ENCODE data around the gene REG1B.
"Not testable (repeated sequence)": the region's sequence is repeated elsewhere in the genome, so short reads cannot be mapped to it uniquely, and the experiment has no call there.

REG1B gene

GRCh38 chr2:79071078-79071477 is 16.7 kb downstream of the REG1B start:
- H2BK15ac ChIP-seq (ENCODE audit: low read length): no peak overlapping the region
- no peak overlapping the region for H3K9ac ChIP-seq (ENCODE audit: low read depth, low read length, poor library complexity)
- H4K8ac ChIP-seq (ENCODE audit: low read depth, low read length): no peak overlapping the region
- H3K4ac ChIP-seq (ENCODE audit: low read length): no peak overlapping the region
- no peak overlapping the region for H3K4me2 ChIP-seq (ENCODE audit: insufficient read depth, low read length, poor library complexity, severe bottlenecking)
- H3K23ac ChIP-seq (ENCODE audit: low read depth, low read length, poor library complexity): no peak overlapping the region
- no peaks in the 10 kb centered on the region for H3K36me3 ChIP-seq (replicated peaks in 1 of 2; ENCODE audit: control insufficient read depth in 2 of 2, insufficient read depth in 2 of 2, low read length in 2 of 2)
- H2BK5ac ChIP-seq (ENCODE audit: low read length): no peak overlapping the region
- H2AFZ ChIP-seq (ENCODE audit: low read length): no peak overlapping the region
- WGBS, 2 donors (ENCODE audit: extremely low coverage in 2 of 2, insufficient read length in 2 of 2, insufficient replicate concordance in 1 of 2): no CpG with 5 or more reads among the region's 2 CpGs
- no peak overlapping the region for H2AK5ac ChIP-seq (ENCODE audit: low read depth, low read length)
- H3K18ac ChIP-seq (ENCODE audit: low read length): no peak overlapping the region
- H3K4me3 ChIP-seq (ENCODE audit: low read length in 2 of 2): no peak overlapping the region
- no peak overlapping the region for H3K27ac ChIP-seq (replicated peaks; ENCODE audit: low read length)
- H3K14ac ChIP-seq (ENCODE audit: low read length): no peak overlapping the region
- H2BK12ac ChIP-seq (ENCODE audit: low read length): no peak overlapping the region
- no peak overlapping the region for H2BK120ac ChIP-seq (ENCODE audit: low read depth, low read length)
- DNase-seq (ENCODE audit: low spot score): no peak
- no peak overlapping the region for H4K91ac ChIP-seq (ENCODE audit: low read depth, low read length, poor library complexity)
- H3K4me1 ChIP-seq (ENCODE audit: control insufficient read depth in 2 of 2, insufficient read depth in 1 of 2, low read depth in 1 of 2, low read length in 2 of 2): no peaks in the 10 kb centered on the region
- H3K27me3 ChIP-seq (ENCODE audit: control insufficient read depth in 3 of 3, insufficient read depth in 3 of 3, low read depth in 1 of 3, low read length in 3 of 3): no peaks in the 10 kb centered on the region
- H3K79me1 ChIP-seq (ENCODE audit: low read depth, low read length): no peaks in the 10 kb centered on the region
- no peaks in the 10 kb centered on the region for H3K9me3 ChIP-seq (replicated peaks in 1 of 2; ENCODE audit: control insufficient read depth in 2 of 2, insufficient read depth in 1 of 2, low read depth in 1 of 2, low read length in 2 of 2)

- Histone ChIP-seq H3K9ac (ENCODE audit: low read depth, low read length, poor library complexity) (no peak overlapping the region), H3K27me3 (ENCODE audit: control insufficient read depth in 3 of 3, insufficient read depth in 3 of 3, low read depth in 1 of 3, low read length in 3 of 3) (no peaks in the 10 kb centered on the region), H3K27ac (replicated peaks; ENCODE audit: low read length) (no peak overlapping the region), H3K4me2 (ENCODE audit: insufficient read depth, low read length, poor library complexity, severe bottlenecking) (no peak overlapping the region), H3K4ac (ENCODE audit: low read length) (no peak overlapping the region), H3K79me1 (ENCODE audit: low read depth, low read length) (no peaks in the 10 kb centered on the region), H3K4me3 (ENCODE audit: low read length in 2 of 2) (no peak overlapping the region), H3K4me1 (ENCODE audit: control insufficient read depth in 2 of 2, insufficient read depth in 1 of 2, low read depth in 1 of 2, low read length in 2 of 2) (no peaks in the 10 kb centered on the region), H2AK5ac (ENCODE audit: low read depth, low read length) (no peak overlapping the region), H3K18ac (ENCODE audit: low read length) (no peak overlapping the region), H3K36me3 (replicated peaks in 1 of 2; ENCODE audit: control insufficient read depth in 2 of 2, insufficient read depth in 2 of 2, low read length in 2 of 2) (no peaks in the 10 kb centered on the region), H2BK12ac (ENCODE audit: low read length) (no peak overlapping the region), H2BK5ac (ENCODE audit: low read length) (no peak overlapping the region), H2AFZ (ENCODE audit: low read length) (no peak overlapping the region), H3K14ac (ENCODE audit: low read length) (no peak overlapping the region), H3K9me3 (replicated peaks in 1 of 2; ENCODE audit: control insufficient read depth in 2 of 2, insufficient read depth in 1 of 2, low read depth in 1 of 2, low read length in 2 of 2) (no peaks in the 10 kb centered on the region), H2BK120ac (ENCODE audit: low read depth, low read length) (no peak overlapping the region), H4K91ac (ENCODE audit: low read depth, low read length, poor library complexity) (no peak overlapping the region), H3K23ac (ENCODE audit: low read depth, low read length, poor library complexity) (no peak overlapping the region), H2BK15ac (ENCODE audit: low read length) (no peak overlapping the region), H4K8ac (ENCODE audit: low read depth, low read length) (no peak overlapping the region)
- no CpG with 5 or more reads among the region's 2 CpGs for WGBS, 2 donors (ENCODE audit: extremely low coverage in 2 of 2, insufficient read length in 2 of 2, insufficient replicate concordance in 1 of 2)
- no peak for DNase-seq (ENCODE audit: low spot score)
Observed at GRCh38 chr2:79065201-79065600, 22.6 kb downstream of the REG1B start.

GRCh38 chr2:79054769-79055168 is 33.0 kb downstream of the REG1B start:
- not testable (repeated sequence) for H3K23ac ChIP-seq (ENCODE audit: low read depth, low read length, poor library complexity); H3K4me2 ChIP-seq (ENCODE audit: insufficient read depth, low read length, poor library complexity, severe bottlenecking); H3K27me3 ChIP-seq (ENCODE audit: control insufficient read depth in 3 of 3, insufficient read depth in 3 of 3, low read depth in 1 of 3, low read length in 3 of 3); H4K8ac ChIP-seq (ENCODE audit: low read depth, low read length); H2AK5ac ChIP-seq (ENCODE audit: low read depth, low read length); H3K18ac ChIP-seq (ENCODE audit: low read length); H3K14ac ChIP-seq (ENCODE audit: low read length); H3K4me3 ChIP-seq (ENCODE audit: low read length in 2 of 2); H2BK12ac ChIP-seq (ENCODE audit: low read length); H2AFZ ChIP-seq (ENCODE audit: low read length); H2BK120ac ChIP-seq (ENCODE audit: low read depth, low read length); H2BK5ac ChIP-seq (ENCODE audit: low read length); H3K27ac ChIP-seq (replicated peaks; ENCODE audit: low read length); H3K9ac ChIP-seq (ENCODE audit: low read depth, low read length, poor library complexity); H3K36me3 ChIP-seq (replicated peaks in 1 of 2; ENCODE audit: control insufficient read depth in 2 of 2, insufficient read depth in 2 of 2, low read length in 2 of 2); H4K91ac ChIP-seq (ENCODE audit: low read depth, low read length, poor library complexity); H3K79me1 ChIP-seq (ENCODE audit: low read depth, low read length); H3K4ac ChIP-seq (ENCODE audit: low read length); DNase-seq (ENCODE audit: low spot score); H3K9me3 ChIP-seq (replicated peaks in 1 of 2; ENCODE audit: control insufficient read depth in 2 of 2, insufficient read depth in 1 of 2, low read depth in 1 of 2, low read length in 2 of 2); H3K4me1 ChIP-seq (ENCODE audit: control insufficient read depth in 2 of 2, insufficient read depth in 1 of 2, low read depth in 1 of 2, low read length in 2 of 2); H2BK15ac ChIP-seq (ENCODE audit: low read length)
- WGBS, 2 donors (ENCODE audit: extremely low coverage in 2 of 2, insufficient read length in 2 of 2, insufficient replicate concordance in 1 of 2): no CpG with 5 or more reads among the region's 5 CpGs

- H3K4ac ChIP-seq (ENCODE audit: low read length); H3K18ac ChIP-seq (ENCODE audit: low read length); H3K14ac ChIP-seq (ENCODE audit: low read length); H2BK12ac ChIP-seq (ENCODE audit: low read length); DNase-seq (ENCODE audit: low spot score); H3K9ac ChIP-seq (ENCODE audit: low read depth, low read length, poor library complexity); H3K27ac ChIP-seq (replicated peaks; ENCODE audit: low read length); H3K36me3 ChIP-seq (replicated peaks in 1 of 2; ENCODE audit: control insufficient read depth in 2 of 2, insufficient read depth in 2 of 2, low read length in 2 of 2); H3K27me3 ChIP-seq (ENCODE audit: control insufficient read depth in 3 of 3, insufficient read depth in 3 of 3, low read depth in 1 of 3, low read length in 3 of 3); H4K8ac ChIP-seq (ENCODE audit: low read depth, low read length); H3K4me3 ChIP-seq (ENCODE audit: low read length in 2 of 2); H3K4me1 ChIP-seq (ENCODE audit: control insufficient read depth in 2 of 2, insufficient read depth in 1 of 2, low read depth in 1 of 2, low read length in 2 of 2); H3K9me3 ChIP-seq (replicated peaks in 1 of 2; ENCODE audit: control insufficient read depth in 2 of 2, insufficient read depth in 1 of 2, low read depth in 1 of 2, low read length in 2 of 2); H2BK5ac ChIP-seq (ENCODE audit: low read length); H2BK120ac ChIP-seq (ENCODE audit: low read depth, low read length); H2AK5ac ChIP-seq (ENCODE audit: low read depth, low read length); H2AFZ ChIP-seq (ENCODE audit: low read length); H3K79me1 ChIP-seq (ENCODE audit: low read depth, low read length); H3K4me2 ChIP-seq (ENCODE audit: insufficient read depth, low read length, poor library complexity, severe bottlenecking); H4K91ac ChIP-seq (ENCODE audit: low read depth, low read length, poor library complexity); H3K23ac ChIP-seq (ENCODE audit: low read depth, low read length, poor library complexity); H2BK15ac ChIP-seq (ENCODE audit: low read length): not testable (repeated sequence)
- WGBS, 2 donors (ENCODE audit: extremely low coverage in 2 of 2, insufficient read length in 2 of 2, insufficient replicate concordance in 1 of 2): no CpG with 5 or more reads among the region's 5 CpGs
Observed at GRCh38 chr2:79053486-79053885, 34.3 kb downstream of the REG1B start.

Data from neuronal stem cell (in vitro differentiated cells).